ENCODE data around the gene EXOC6.

Gene EXOC6

GRCh38 chr10:92811986-92812385 is 36.3 kb upstream of the EXOC6 start:
- no peak for TF ChIP-seq CTCF (conservative IDR thresholded peaks at IDR 0.05; ENCODE audit: low read length)
- no peak for TF ChIP-seq EZH2phosphoT487 (IDR thresholded peaks at IDR 0.05; ENCODE audit: borderline replicate concordance)
- Histone ChIP-seq H3K4me2 (ENCODE audit: low read depth, low read length, poor library complexity, severe bottlenecking) (no peak overlapping the region), H3K9me2 (replicated peaks; ENCODE audit: low read depth, low read length) (no peaks in the 10 kb centered on the region), H3K9me3 (ENCODE audit: insufficient read depth, low read depth, low read length) (no peaks in the 10 kb centered on the region), H2AFZ (ENCODE audit: low read length) (no peak overlapping the region), H3K36me3 (ENCODE audit: insufficient read depth, low read length) (no peaks in the 10 kb centered on the region), H4K20me1 (ENCODE audit: insufficient read depth, low read length, poor library complexity, severe bottlenecking) (no peaks in the 10 kb centered on the region), H3F3A (ENCODE audit: low read depth) (no peaks in the 10 kb centered on the region), H3K27me3 (ENCODE audit: insufficient read depth, low read length, poor library complexity, severe bottlenecking) (no peaks in the 10 kb centered on the region), H3K4me1 (ENCODE audit: insufficient read depth, low read length, poor library complexity, severe bottlenecking) (no peaks in the 10 kb centered on the region), H3K79me2 (ENCODE audit: insufficient read depth, low read length) (no peaks in the 10 kb centered on the region), H3K4me3 (ENCODE audit: low read length, poor library complexity, severe bottlenecking) (no peak overlapping the region), H3K9ac (ENCODE audit: low read depth, low read length, poor library complexity, severe bottlenecking) (no peak overlapping the region)

- TF ChIP-seq EZH2phosphoT487 (IDR thresholded peaks at IDR 0.05; ENCODE audit: borderline replicate concordance) (no peak), CTCF (conservative IDR thresholded peaks at IDR 0.05; ENCODE audit: low read length) (no peak)
- Histone ChIP-seq H3K4me2 (ENCODE audit: low read depth, low read length, poor library complexity, severe bottlenecking) (no peak overlapping the region), H3K36me3 (ENCODE audit: insufficient read depth, low read length) (no peaks in the 10 kb centered on the region), H3K27me3 (ENCODE audit: insufficient read depth, low read length, poor library complexity, severe bottlenecking) (no peaks in the 10 kb centered on the region), H4K20me1 (ENCODE audit: insufficient read depth, low read length, poor library complexity, severe bottlenecking) (no peaks in the 10 kb centered on the region), H3K9me3 (ENCODE audit: insufficient read depth, low read depth, low read length) (no peaks in the 10 kb centered on the region), H3K4me3 (ENCODE audit: low read length, poor library complexity, severe bottlenecking) (no peak overlapping the region), H3K9me2 (replicated peaks; ENCODE audit: low read depth, low read length) (no peaks in the 10 kb centered on the region), H3K4me1 (ENCODE audit: insufficient read depth, low read length, poor library complexity, severe bottlenecking) (no peaks in the 10 kb centered on the region), H2AFZ (ENCODE audit: low read length) (no peak overlapping the region), H3K79me2 (ENCODE audit: insufficient read depth, low read length) (no peaks in the 10 kb centered on the region), H3K9ac (ENCODE audit: low read depth, low read length, poor library complexity, severe bottlenecking) (no peak overlapping the region), H3F3A (ENCODE audit: low read depth) (no peaks in the 10 kb centered on the region)
These were observed 34.3 kb upstream of the EXOC6 start for GRCh38 chr10:92813979-92814378.

- no peak overlapping the region for H3K4me2 ChIP-seq (ENCODE audit: low read depth, low read length, poor library complexity, severe bottlenecking)
- H3K9ac ChIP-seq (ENCODE audit: low read depth, low read length, poor library complexity, severe bottlenecking), result no peak overlapping the region
- no peaks in the 10 kb centered on the region for H3K9me2 ChIP-seq (replicated peaks; ENCODE audit: low read depth, low read length)
- H3F3A ChIP-seq (ENCODE audit: low read depth), result no peaks in the 10 kb centered on the region
- TF ChIP-seq CTCF (conservative IDR thresholded peaks at IDR 0.05; ENCODE audit: low read length), result no peak
- TF ChIP-seq EZH2phosphoT487 (IDR thresholded peaks at IDR 0.05; ENCODE audit: borderline replicate concordance), result no peak
- H3K27me3 ChIP-seq (ENCODE audit: insufficient read depth, low read length, poor library complexity, severe bottlenecking), result no peaks in the 10 kb centered on the region
- no peaks in the 10 kb centered on the region for H3K4me1 ChIP-seq (ENCODE audit: insufficient read depth, low read length, poor library complexity, severe bottlenecking)
- H4K20me1 ChIP-seq (ENCODE audit: insufficient read depth, low read length, poor library complexity, severe bottlenecking), result no peaks in the 10 kb centered on the region
- H3K4me3 ChIP-seq (ENCODE audit: low read length, poor library complexity, severe bottlenecking), result no peak overlapping the region
- no peaks in the 10 kb centered on the region for H3K79me2 ChIP-seq (ENCODE audit: insufficient read depth, low read length)
- no peaks in the 10 kb centered on the region for H3K36me3 ChIP-seq (ENCODE audit: insufficient read depth, low read length)
- no peak overlapping the region for H2AFZ ChIP-seq (ENCODE audit: low read length)
- H3K9me3 ChIP-seq (ENCODE audit: insufficient read depth, low read depth, low read length), result no peaks in the 10 kb centered on the region
These were observed 33.5 kb upstream of the EXOC6 start for GRCh38 chr10:92814790-92815189.

Measured in Loucy (cell line).